Activated T-cell treated with anti-CD3 and anti-CD28 coated beads for 4 hours (primary cell): ENCODE data around the gene PPP1R14C.
"Not testable (repeated sequence)": the region's sequence is repeated elsewhere in the genome, so short reads cannot be mapped to it uniquely, and the experiment has no call there.

Source experiments
- DNase-seq: peaks from one replicate; pipeline ENCODE4 v3.0.0-alpha.2; 2020

Gene PPP1R14C, protein sequence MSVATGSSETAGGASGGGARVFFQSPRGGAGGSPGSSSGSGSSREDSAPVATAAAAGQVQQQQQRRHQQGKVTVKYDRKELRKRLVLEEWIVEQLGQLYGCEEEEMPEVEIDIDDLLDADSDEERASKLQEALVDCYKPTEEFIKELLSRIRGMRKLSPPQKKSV

GRCh38 chr6:150142670-150143515, at the start of gene PPP1R14C:
PPP1R14C (plus strand) TSS chr6:150143044; CDS start chr6:150143193, 149 bp downstream.
- no peak for DNase-seq

- no peak for DNase-seq
Observed at GRCh38 chr6:150093397-150093796, 49.4 kb upstream of the PPP1R14C start.

DNA sequence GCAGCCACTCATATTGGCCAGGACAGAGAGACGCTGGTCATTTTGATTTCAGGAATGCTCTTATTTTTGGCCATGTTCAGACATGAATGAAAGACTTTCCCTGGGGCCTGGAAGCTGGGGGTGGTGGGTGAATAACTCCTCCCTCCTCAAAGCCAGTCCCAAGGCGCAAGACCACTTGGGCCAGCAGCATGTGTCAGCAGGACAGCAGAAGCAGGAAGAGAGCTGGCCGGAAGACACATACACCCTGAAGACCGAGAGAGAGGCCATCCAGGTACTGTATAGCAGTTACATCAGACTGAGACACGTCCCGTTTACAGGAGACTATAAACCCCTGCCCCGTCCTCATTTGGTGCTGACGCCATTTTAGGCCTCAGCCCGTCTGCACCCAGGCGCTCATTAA, 44.7 kb upstream of the PPP1R14C start:
- no peak for DNase-seq

- no peak for DNase-seq
Observed at GRCh38 chr6:150099546-150099945, 43.3 kb upstream of the PPP1R14C start.

- DNase-seq = no peak
Observed at GRCh38 chr6:150099953-150100352, 42.9 kb upstream of the PPP1R14C start.

DNA sequence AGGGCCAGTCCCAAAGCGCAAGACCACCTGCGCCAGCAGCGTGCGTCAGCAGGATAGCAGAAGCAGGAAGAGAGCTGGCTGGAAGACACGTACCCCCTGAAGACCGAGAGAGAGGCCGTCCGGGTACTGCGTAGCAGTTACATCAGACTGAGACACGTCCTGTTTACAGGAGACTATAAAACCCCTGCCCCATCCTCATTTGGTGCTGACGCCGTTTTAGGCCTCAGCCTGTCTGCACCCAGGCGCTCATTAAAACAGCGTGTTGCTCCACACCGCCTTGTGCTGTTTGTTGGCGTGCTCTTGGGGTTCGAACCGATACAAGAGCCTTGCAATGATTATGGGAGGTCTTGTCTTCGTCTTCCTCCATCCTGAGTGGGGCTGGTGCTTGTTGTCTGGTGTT, 42.1 kb upstream of the PPP1R14C start:
- no peak for DNase-seq

- DNase-seq = no peak
Observed at GRCh38 chr6:150102750-150103270, 40.0 kb upstream of the PPP1R14C start.

GRCh38 chr6:150112233-150112632, 30.6 kb upstream of the PPP1R14C start:
- no peak for DNase-seq

DNA sequence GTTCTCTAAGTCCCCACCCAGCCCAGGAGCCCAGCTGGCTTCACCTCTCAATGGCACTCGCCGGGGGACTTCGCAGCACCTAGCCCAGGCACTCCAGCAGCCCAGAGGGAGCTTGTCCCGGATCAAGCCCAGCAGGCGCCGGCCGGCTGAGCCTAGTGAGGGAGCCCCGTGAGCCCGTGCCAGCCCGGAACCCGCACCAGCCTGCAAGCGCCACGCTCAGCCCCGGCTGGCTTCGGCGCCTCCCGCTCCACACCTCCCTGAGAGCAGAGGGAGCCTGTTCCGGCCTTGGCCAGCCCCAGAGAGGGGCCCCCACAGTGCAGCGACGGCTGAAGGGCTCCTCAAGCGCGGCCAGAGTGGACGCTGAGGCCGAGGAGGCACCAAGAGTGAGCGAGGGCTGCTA, 27.1 kb upstream of the PPP1R14C start:
- DNase-seq = no peak

GRCh38 chr6:150116200-150116800, 26.5 kb upstream of the PPP1R14C start:
- no peak for DNase-seq

- DNase-seq = no peak
Observed at GRCh38 chr6:150118203-150118602, 24.6 kb upstream of the PPP1R14C start.

- DNase-seq = no peak
Observed at GRCh38 chr6:150118627-150119026, 24.2 kb upstream of the PPP1R14C start.

- DNase-seq = no peak
Observed at GRCh38 chr6:150119173-150119572, 23.7 kb upstream of the PPP1R14C start.

DNA sequence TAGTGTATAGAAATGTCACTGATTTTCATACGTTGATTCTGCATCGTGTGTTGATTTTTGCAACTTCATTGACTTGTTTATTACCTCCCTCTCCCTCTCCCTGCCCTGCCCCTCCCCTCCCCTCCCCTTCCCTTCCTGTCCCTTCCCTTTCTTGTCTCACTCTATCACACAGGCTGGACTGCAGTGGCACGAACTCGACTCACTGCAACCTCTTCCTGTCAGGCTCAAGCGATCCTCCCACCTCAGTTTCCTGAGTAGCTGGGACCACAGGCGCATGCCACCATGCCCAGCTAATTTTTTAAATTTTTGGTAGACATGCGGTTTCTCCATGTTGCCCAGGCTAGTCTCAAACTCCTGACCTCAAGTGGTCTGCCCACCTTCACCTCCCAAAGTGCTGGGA, 19.2 kb upstream of the PPP1R14C start:
- DNase-seq = no peak

DNA sequence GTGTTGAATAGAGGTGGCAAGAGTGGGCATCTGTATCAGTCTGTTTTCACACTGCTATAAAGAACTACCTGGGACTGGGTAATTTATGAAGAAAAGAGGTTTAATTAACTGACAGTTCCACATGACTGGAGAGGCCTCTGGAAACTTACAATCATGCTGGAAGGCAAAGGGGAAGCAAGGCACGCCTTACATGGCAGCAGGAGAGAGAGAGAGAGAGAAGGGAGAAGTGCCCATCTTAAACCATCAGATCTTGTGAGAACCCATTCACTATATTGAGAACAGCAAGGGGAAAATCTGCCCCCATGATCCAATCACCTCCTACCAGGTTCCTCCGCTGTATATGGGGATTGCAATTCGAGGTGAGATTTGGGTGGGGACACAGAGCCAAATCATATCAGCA, 18.6 kb upstream of the PPP1R14C start:
- no peak for DNase-seq

DNA sequence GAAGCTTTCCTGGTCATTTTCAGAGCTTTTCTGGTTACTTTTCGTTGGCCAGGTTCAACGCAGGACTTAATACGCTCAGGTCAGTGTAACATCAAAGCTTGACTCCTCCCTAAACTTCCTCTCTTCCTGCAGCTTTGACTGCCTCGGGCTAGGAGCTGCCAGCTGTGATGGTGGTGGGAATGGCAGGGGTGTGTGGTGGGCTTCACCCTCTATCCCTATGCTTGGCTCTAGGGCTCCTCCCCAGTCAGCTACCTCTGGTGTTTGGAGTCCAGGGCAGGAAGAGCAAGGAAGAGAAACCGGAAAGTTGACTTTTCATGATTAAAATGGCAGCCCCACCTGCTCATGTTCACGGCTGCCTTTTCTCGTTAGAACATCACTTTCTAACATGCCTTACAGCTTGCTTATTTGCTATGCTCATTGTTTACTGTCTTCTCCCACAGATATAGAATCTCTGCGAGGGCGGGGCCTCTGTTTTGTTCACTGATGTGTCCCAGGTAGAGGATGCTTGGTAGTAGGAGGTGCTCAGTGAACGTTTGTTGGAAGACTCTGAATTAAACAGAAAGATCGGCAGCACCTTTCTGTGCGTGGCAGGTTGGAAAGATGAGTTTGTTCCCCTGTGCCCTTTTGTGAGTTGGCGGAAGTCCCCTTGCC, 16.1 kb upstream of the PPP1R14C start:
- DNase-seq = no peak

GRCh38 chr6:150128425-150128824, 14.4 kb upstream of the PPP1R14C start:
- no peak for DNase-seq

GRCh38 chr6:150129616-150130505, 13.0 kb upstream of the PPP1R14C start:
- DNase-seq = no peak

DNA sequence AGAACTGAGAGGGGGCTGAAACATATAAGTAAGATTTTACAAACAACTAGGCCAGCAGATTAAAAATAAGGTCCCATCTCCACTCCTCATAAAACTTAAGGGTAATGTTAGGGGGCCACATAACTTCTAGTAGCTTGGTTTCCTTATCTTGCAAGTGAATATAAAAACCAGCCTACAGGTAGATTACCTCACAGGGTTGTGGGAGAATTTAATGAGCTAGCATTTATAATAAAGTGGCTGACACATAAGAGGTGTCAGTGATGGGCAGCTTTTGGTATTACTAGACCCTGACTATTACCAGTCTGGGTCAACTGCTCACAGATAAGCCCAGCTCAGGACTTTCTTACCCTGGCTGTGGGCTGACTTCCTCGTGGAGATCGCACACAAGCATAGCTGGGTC, 9.2 kb upstream of the PPP1R14C start:
- no peak for DNase-seq

- no peak for DNase-seq
Observed at GRCh38 chr6:150134280-150134920, 8.4 kb upstream of the PPP1R14C start.

GRCh38 chr6:150137711-150138110, 5.1 kb upstream of the PPP1R14C start:
- not testable (repeated sequence) for DNase-seq

DNA sequence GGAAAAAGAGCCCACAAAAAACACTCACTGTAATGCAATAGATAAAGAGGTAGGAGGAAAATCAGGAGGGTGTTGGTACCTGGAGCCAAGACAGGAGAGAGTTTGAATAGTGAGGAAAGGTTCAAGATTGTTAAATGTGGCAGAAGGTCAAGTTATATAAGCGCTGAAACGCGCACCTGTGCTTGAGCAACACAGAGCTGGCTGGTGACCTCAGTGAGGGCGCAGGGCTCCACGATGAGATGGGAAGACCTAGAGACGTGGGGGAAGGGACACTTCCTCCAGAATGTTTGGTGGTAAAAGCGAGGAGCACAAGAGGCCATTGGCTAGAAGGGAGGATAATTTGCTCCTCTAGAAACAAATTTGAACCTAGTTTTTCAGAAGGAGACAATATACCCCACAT, 4.2 kb upstream of the PPP1R14C start:
- no peak for DNase-seq
